GM12891 (cell line): ENCODE data around the gene HOXA3.

Experiments
- DNase-seq: peaks from one replicate; pipeline ENCODE4 v3.0.0; 2011; ENCODE audit warnings: low spot score; ENCODE audit not compliant: insufficient read length
- FAIRE-seq: peaks from 2 replicates; lab custom pipeline; 2011; peaks lifted over from hg19 to GRCh38; lab: Jason Lieb, UNC
- PAX5 ChIP-seq: IDR thresholded peaks from 2 replicates; pipeline ENCODE4 v1.6.1; 2011; ENCODE audit warnings: low read length, moderate library complexity, mild to moderate bottlenecking; ENCODE audit not compliant: insufficient read depth, severe bottlenecking
- POLR2A ChIP-seq: IDR thresholded peaks from 2 replicates; pipeline ENCODE4 v1.6.1; 2011; ENCODE audit warnings: low read depth, low read length, control low read depth
- POLR2AphosphoS5 ChIP-seq: IDR thresholded peaks from 2 replicates; pipeline ENCODE4 v1.6.1; 2011; ENCODE audit warnings: low read depth, low read length, control low read depth
- POU2F2 ChIP-seq: IDR thresholded peaks from 2 replicates; pipeline ENCODE4 v1.6.1; 2011; ENCODE audit warnings: low read depth, mild to moderate bottlenecking, control low read depth, low read length, moderate library complexity
- SPI1 ChIP-seq: IDR thresholded peaks from 2 replicates; pipeline ENCODE4 v1.6.1; 2011; ENCODE audit warnings: low read depth, low read length, control low read depth
- TAF1 ChIP-seq: IDR thresholded peaks from 2 replicates; pipeline ENCODE4 v1.6.1; 2011; ENCODE audit warnings: low read depth, low read length, control low read depth

The HOXA3 gene

GRCh38 chr7:27071622-27072390, 80.6 kb downstream of the HOXA3 start:
- no peak for FAIRE-seq
- no peak for DNase-seq
- no peak for TF ChIP-seq POLR2AphosphoS5
- TF ChIP-seq PAX5: no peak
- no peak for TF ChIP-seq TAF1
- no peak for TF ChIP-seq POU2F2
- no peak for TF ChIP-seq POLR2A
- TF ChIP-seq SPI1: no peak

GRCh38 chr7:27068259-27068658, 84.1 kb downstream of the HOXA3 start:
- FAIRE-seq (no peak), DNase-seq (no peak)
- no peak for TF ChIP-seq POU2F2
- TF ChIP-seq POLR2A: no peak
- TF ChIP-seq PAX5: no peak
- no peak for TF ChIP-seq POLR2AphosphoS5
- TF ChIP-seq SPI1: no peak

GRCh38 chr7:27066148-27066547, 86.2 kb downstream of the HOXA3 start:
- no peak for TF ChIP-seq SPI1
- no peak for TF ChIP-seq POLR2AphosphoS5
- no peak for TF ChIP-seq PAX5
- TF ChIP-seq TAF1: no peak
- no peak for TF ChIP-seq POLR2A
- TF ChIP-seq POU2F2: no peak
- FAIRE-seq: no peak
- no peak for DNase-seq

- no peak for TF ChIP-seq POLR2A
- no peak for TF ChIP-seq POLR2AphosphoS5
- no peak for TF ChIP-seq PAX5
- TF ChIP-seq SPI1: no peak
- TF ChIP-seq POU2F2: no peak
- no peak for TF ChIP-seq TAF1
- no peak for DNase-seq
- FAIRE-seq: no peak
Observed at GRCh38 chr7:27065709-27066108, 86.7 kb downstream of the HOXA3 start.

- FAIRE-seq: no peak
Observed at GRCh38 chr7:27064661-27065060, 87.7 kb downstream of the HOXA3 start.

GRCh38 chr7:27064159-27064558, 88.2 kb downstream of the HOXA3 start:
- DNase-seq: no peak
- FAIRE-seq: no peak
- TF ChIP-seq POLR2AphosphoS5: no peak
- TF ChIP-seq SPI1: no peak
- no peak for TF ChIP-seq POLR2A
- TF ChIP-seq POU2F2: no peak
- no peak for TF ChIP-seq PAX5
- TF ChIP-seq TAF1: no peak

More at GRCh38 chr7:27064661-27065060, 87.7 kb downstream of the HOXA3 start:
- no peak for TF ChIP-seq SPI1
- TF ChIP-seq PAX5: no peak
- no peak for TF ChIP-seq POU2F2
- TF ChIP-seq POLR2A: no peak
- no peak for TF ChIP-seq POLR2AphosphoS5
- no peak for TF ChIP-seq TAF1
- DNase-seq: no peak

- TF ChIP-seq PAX5: no peak
- no peak for TF ChIP-seq TAF1
- TF ChIP-seq POLR2A: no peak
- no peak for TF ChIP-seq POU2F2
- no peak for TF ChIP-seq SPI1
- no peak for TF ChIP-seq POLR2AphosphoS5
- DNase-seq (no peak), FAIRE-seq (no peak)
Observed at GRCh38 chr7:27062946-27063345, 89.4 kb downstream of the HOXA3 start.
